Measurements from ENCODE around the gene SOBP.

Gene SOBP

GRCh38 chr6:107632381-107633136 is 142.6 kb downstream of the SOBP start:
- Histone ChIP-seq H3K9ac (ENCODE audit: low read depth in 1 of 2, low read length in 2 of 2) (no peak overlapping the region), H3K36me3 (ENCODE audit: control insufficient read depth in 2 of 2, insufficient read depth in 2 of 2, low read length in 2 of 2) (no peaks in the 10 kb centered on the region), H3K27me3 (ENCODE audit: control insufficient read depth in 2 of 2, insufficient read depth in 2 of 2, low read length in 2 of 2) (peaks cover 0 to 10% of the 10 kb centered on the region in 2 donors), H3K27ac (ENCODE audit: low read depth in 2 of 2, low read length in 2 of 2) (no peak overlapping the region), H3K4me1 (ENCODE audit: control insufficient read depth in 2 of 2, insufficient read depth in 2 of 2, low read length in 2 of 2) (no peaks in the 10 kb centered on the region), H3K4me3 (ENCODE audit: low read length in 2 of 2) (no peak overlapping the region), H3K9me3 (ENCODE audit: control insufficient read depth in 2 of 2, low read length in 2 of 2) (no peaks in the 10 kb centered on the region)

GRCh38 chr6:107633680-107634323 is 143.9 kb downstream of the SOBP start:
- no peaks in the 10 kb centered on the region for H3K4me1 ChIP-seq (ENCODE audit: control insufficient read depth in 2 of 2, insufficient read depth in 2 of 2, low read length in 2 of 2)
- peaks cover 0 to 10% of the 10 kb centered on the region in 2 donors for H3K27me3 ChIP-seq (ENCODE audit: control insufficient read depth in 2 of 2, insufficient read depth in 2 of 2, low read length in 2 of 2)
- H3K4me3 ChIP-seq (ENCODE audit: low read length in 2 of 2) = no peak overlapping the region

GRCh38 chr6:107634324-107635056 is 144.6 kb downstream of the SOBP start:
- Histone ChIP-seq H3K4me3 (ENCODE audit: low read length in 2 of 2) (no peak overlapping the region), H3K4me1 (ENCODE audit: control insufficient read depth in 2 of 2, insufficient read depth in 2 of 2, low read length in 2 of 2) (no peaks in the 10 kb centered on the region), H3K9ac (ENCODE audit: low read depth in 1 of 2, low read length in 2 of 2) (no peak overlapping the region)

More at GRCh38 chr6:107633680-107634323, 143.9 kb downstream of the SOBP start:
- no peaks in the 10 kb centered on the region for H3K36me3 ChIP-seq (ENCODE audit: control insufficient read depth in 2 of 2, insufficient read depth in 2 of 2, low read length in 2 of 2)
- H3K27ac ChIP-seq (ENCODE audit: low read depth in 2 of 2, low read length in 2 of 2) = no peak overlapping the region
- no peaks in the 10 kb centered on the region for H3K9me3 ChIP-seq (ENCODE audit: control insufficient read depth in 2 of 2, low read length in 2 of 2)
- no peak overlapping the region for H3K9ac ChIP-seq (ENCODE audit: low read depth in 1 of 2, low read length in 2 of 2)

GRCh38 chr6:107635057-107635515 is 145.2 kb downstream of the SOBP start:
- H3K4me3 ChIP-seq (ENCODE audit: low read length in 2 of 2) = no peak overlapping the region
- H3K9ac ChIP-seq (ENCODE audit: low read depth in 1 of 2, low read length in 2 of 2) = no peak overlapping the region
- H3K27ac ChIP-seq (ENCODE audit: low read depth in 2 of 2, low read length in 2 of 2) = no peak overlapping the region
- H3K36me3 ChIP-seq (ENCODE audit: control insufficient read depth in 2 of 2, insufficient read depth in 2 of 2, low read length in 2 of 2) = no peaks in the 10 kb centered on the region
- peaks cover 0 to 10% of the 10 kb centered on the region in 2 donors for H3K27me3 ChIP-seq (ENCODE audit: control insufficient read depth in 2 of 2, insufficient read depth in 2 of 2, low read length in 2 of 2)
- H3K9me3 ChIP-seq (ENCODE audit: control insufficient read depth in 2 of 2, low read length in 2 of 2) = no peaks in the 10 kb centered on the region
- no peaks in the 10 kb centered on the region for H3K4me1 ChIP-seq (ENCODE audit: control insufficient read depth in 2 of 2, insufficient read depth in 2 of 2, low read length in 2 of 2)

More at GRCh38 chr6:107634324-107635056, 144.6 kb downstream of the SOBP start:
- Histone ChIP-seq H3K27ac (ENCODE audit: low read depth in 2 of 2, low read length in 2 of 2) (no peak overlapping the region), H3K27me3 (ENCODE audit: control insufficient read depth in 2 of 2, insufficient read depth in 2 of 2, low read length in 2 of 2) (peaks cover 0 to 10% of the 10 kb centered on the region in 2 donors), H3K36me3 (ENCODE audit: control insufficient read depth in 2 of 2, insufficient read depth in 2 of 2, low read length in 2 of 2) (no peaks in the 10 kb centered on the region), H3K9me3 (ENCODE audit: control insufficient read depth in 2 of 2, low read length in 2 of 2) (no peaks in the 10 kb centered on the region)

DNA sequence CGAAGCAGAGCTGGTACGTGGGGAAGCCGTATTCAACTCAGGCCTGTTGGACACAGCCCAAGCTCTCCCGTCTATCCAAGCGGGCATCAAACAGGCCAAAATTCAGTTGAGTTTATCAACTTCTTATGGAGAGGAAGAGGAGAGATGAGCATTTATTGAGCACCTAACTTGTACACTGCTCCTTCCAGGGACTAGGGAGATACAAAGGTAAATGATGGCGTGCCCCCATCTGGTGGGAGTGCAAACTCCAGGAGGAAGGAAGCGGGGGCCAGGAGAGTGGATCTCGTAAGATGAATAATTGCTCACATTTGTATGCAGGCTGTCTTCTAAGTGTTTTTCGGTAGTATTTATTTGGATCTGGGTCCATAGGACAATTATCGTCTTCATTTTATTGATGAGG is 146.6 kb downstream of the SOBP start:
- Histone ChIP-seq H3K27ac (ENCODE audit: low read depth in 2 of 2, low read length in 2 of 2) (no peak overlapping the region), H3K9ac (ENCODE audit: low read depth in 1 of 2, low read length in 2 of 2) (no peak overlapping the region), H3K4me1 (ENCODE audit: control insufficient read depth in 2 of 2, insufficient read depth in 2 of 2, low read length in 2 of 2) (no peaks in the 10 kb centered on the region), H3K36me3 (ENCODE audit: control insufficient read depth in 2 of 2, insufficient read depth in 2 of 2, low read length in 2 of 2) (no peaks in the 10 kb centered on the region), H3K4me3 (ENCODE audit: low read length in 2 of 2) (no peak overlapping the region), H3K27me3 (ENCODE audit: control insufficient read depth in 2 of 2, insufficient read depth in 2 of 2, low read length in 2 of 2) (peaks cover 0 to 10% of the 10 kb centered on the region in 2 donors), H3K9me3 (ENCODE audit: control insufficient read depth in 2 of 2, low read length in 2 of 2) (no peaks in the 10 kb centered on the region)

- H3K36me3 ChIP-seq (ENCODE audit: control insufficient read depth in 2 of 2, insufficient read depth in 2 of 2, low read length in 2 of 2) = no peaks in the 10 kb centered on the region
- H3K27me3 ChIP-seq (ENCODE audit: control insufficient read depth in 2 of 2, insufficient read depth in 2 of 2, low read length in 2 of 2) = peaks cover 0 to 8% of the 10 kb centered on the region in 2 donors
- no peak overlapping the region for H3K9ac ChIP-seq (ENCODE audit: low read depth in 1 of 2, low read length in 2 of 2)
- H3K27ac ChIP-seq (ENCODE audit: low read depth in 2 of 2, low read length in 2 of 2) = no peak overlapping the region
- no peaks in the 10 kb centered on the region for H3K9me3 ChIP-seq (ENCODE audit: control insufficient read depth in 2 of 2, low read length in 2 of 2)
- no peak overlapping the region for H3K4me3 ChIP-seq (ENCODE audit: low read length in 2 of 2)
- H3K4me1 ChIP-seq (ENCODE audit: control insufficient read depth in 2 of 2, insufficient read depth in 2 of 2, low read length in 2 of 2) = no peaks in the 10 kb centered on the region
Measured at GRCh38 chr6:107637316-107638315, 147.7 kb downstream of the SOBP start.

- H3K4me1 ChIP-seq (ENCODE audit: control insufficient read depth in 2 of 2, insufficient read depth in 2 of 2, low read length in 2 of 2) = no peaks in the 10 kb centered on the region
- H3K36me3 ChIP-seq (ENCODE audit: control insufficient read depth in 2 of 2, insufficient read depth in 2 of 2, low read length in 2 of 2) = no peaks in the 10 kb centered on the region
- peaks cover 0 to 4% of the 10 kb centered on the region in 2 donors for H3K27me3 ChIP-seq (ENCODE audit: control insufficient read depth in 2 of 2, insufficient read depth in 2 of 2, low read length in 2 of 2)
- no peaks in the 10 kb centered on the region for H3K9me3 ChIP-seq (ENCODE audit: control insufficient read depth in 2 of 2, low read length in 2 of 2)
- H3K27ac ChIP-seq (ENCODE audit: low read depth in 2 of 2, low read length in 2 of 2) = no peak overlapping the region
- no peak overlapping the region for H3K9ac ChIP-seq (ENCODE audit: low read depth in 1 of 2, low read length in 2 of 2)
- no peak overlapping the region for H3K4me3 ChIP-seq (ENCODE audit: low read length in 2 of 2)
Measured at GRCh38 chr6:107638493-107638892, 148.6 kb downstream of the SOBP start.

GRCh38 chr6:107639511-107639910 is 149.6 kb downstream of the SOBP start:
- Histone ChIP-seq H3K4me3 (ENCODE audit: low read length in 2 of 2) (no peak overlapping the region), H3K9ac (ENCODE audit: low read depth in 1 of 2, low read length in 2 of 2) (no peak overlapping the region), H3K9me3 (ENCODE audit: control insufficient read depth in 2 of 2, low read length in 2 of 2) (no peaks in the 10 kb centered on the region), H3K27me3 (ENCODE audit: control insufficient read depth in 2 of 2, insufficient read depth in 2 of 2, low read length in 2 of 2) (peaks cover 0 to 2% of the 10 kb centered on the region in 2 donors), H3K4me1 (ENCODE audit: control insufficient read depth in 2 of 2, insufficient read depth in 2 of 2, low read length in 2 of 2) (no peaks in the 10 kb centered on the region), H3K36me3 (ENCODE audit: control insufficient read depth in 2 of 2, insufficient read depth in 2 of 2, low read length in 2 of 2) (no peaks in the 10 kb centered on the region), H3K27ac (ENCODE audit: low read depth in 2 of 2, low read length in 2 of 2) (no peak overlapping the region)

- H3K4me1 ChIP-seq (ENCODE audit: control insufficient read depth in 2 of 2, insufficient read depth in 2 of 2, low read length in 2 of 2) = no peaks in the 10 kb centered on the region
- H3K9me3 ChIP-seq (ENCODE audit: control insufficient read depth in 2 of 2, low read length in 2 of 2) = no peaks in the 10 kb centered on the region
- no peak overlapping the region for H3K27ac ChIP-seq (ENCODE audit: low read depth in 2 of 2, low read length in 2 of 2)
- no peaks in the 10 kb centered on the region for H3K36me3 ChIP-seq (ENCODE audit: control insufficient read depth in 2 of 2, insufficient read depth in 2 of 2, low read length in 2 of 2)
- H3K9ac ChIP-seq (ENCODE audit: low read depth in 1 of 2, low read length in 2 of 2) = no peak overlapping the region
- H3K27me3 ChIP-seq (ENCODE audit: control insufficient read depth in 2 of 2, insufficient read depth in 2 of 2, low read length in 2 of 2) = no peaks in the 10 kb centered on the region
- H3K4me3 ChIP-seq (ENCODE audit: low read length in 2 of 2) = no peak overlapping the region
Measured at GRCh38 chr6:107641071-107641470, 151.2 kb downstream of the SOBP start.
